T-helper 1 cell treated with Interleukin-12 subunit alpha and Interleukin-12 subunit beta and Interleukin-4 antibody, amounts not matched to agents 30 μg/mL and 1 μg/mL, for 36 hours (primary cell): ENCODE results near the gene MUC5B.

ENCODE experiments used
- H3K27ac Mint-ChIP-seq: one replicate; pipeline ENCODE4 v1.8.0; 2021; ENCODE audit warnings: mild to moderate bottlenecking, mixed read lengths
- H3K27me3 Mint-ChIP-seq: one replicate; pipeline ENCODE4 v1.8.0; 2021; ENCODE audit warnings: low read depth, mixed read lengths
- H3K36me3 Mint-ChIP-seq: one replicate; pipeline ENCODE4 v1.8.0; 2021; ENCODE audit warnings: low read depth, mixed read lengths
- H3K4me1 Mint-ChIP-seq: one replicate; pipeline ENCODE4 v1.8.0; 2021; ENCODE audit warnings: low read depth, mixed read lengths
- H3K4me3 Mint-ChIP-seq: one replicate; pipeline ENCODE4 v1.8.0; 2021; ENCODE audit warnings: mild to moderate bottlenecking, moderate library complexity, mixed read lengths
- H3K9me3 Mint-ChIP-seq: one replicate; pipeline ENCODE4 v1.8.0; 2021; ENCODE audit warnings: mixed read lengths

MUC5B gene

DNA sequence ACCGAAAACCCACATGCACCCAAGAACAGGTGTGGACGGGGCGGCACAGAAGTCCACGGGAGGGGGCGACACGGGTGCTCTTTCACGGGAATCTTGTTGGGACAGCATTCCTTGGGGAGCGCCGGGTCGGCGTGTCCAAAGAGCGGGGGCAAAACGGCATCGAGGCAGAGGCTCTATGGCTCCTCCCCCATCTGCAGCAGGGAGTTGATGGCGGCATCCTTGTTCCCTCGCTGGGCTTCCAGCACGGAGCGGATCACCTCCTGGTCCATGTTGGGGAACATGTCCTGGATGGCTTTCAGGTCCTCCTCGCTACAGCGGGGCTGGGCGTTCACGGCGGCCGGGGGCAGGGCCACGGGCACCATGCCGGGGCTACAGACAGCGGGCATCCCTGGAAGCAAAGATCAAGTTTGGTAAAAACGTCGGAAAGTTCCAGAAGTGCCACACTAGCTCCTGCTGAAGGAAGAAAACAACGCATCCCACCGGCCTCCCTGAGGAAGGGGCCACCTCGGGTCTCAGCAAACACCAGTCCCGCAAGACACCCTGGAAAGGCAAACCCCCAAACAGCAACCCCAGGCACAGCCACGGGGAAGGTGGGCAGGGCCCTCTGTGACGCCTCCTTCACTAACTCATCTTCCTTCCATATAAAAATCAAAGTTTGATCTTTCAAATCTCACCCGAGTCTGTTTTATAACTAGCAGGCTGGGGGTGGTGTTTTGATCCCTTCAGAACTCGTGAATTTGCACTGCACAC is 54.2 kb downstream of the MUC5B start:
- no peaks in the 10 kb centered on the region for H3K27me3 Mint-ChIP-seq
- H3K27ac Mint-ChIP-seq, result no peak overlapping the region

GRCh38 chr11:1277936-1278512 is 55.2 kb downstream of the MUC5B start:
- Mint-ChIP-seq H3K27me3 (no peaks in the 10 kb centered on the region), H3K36me3 (peaks cover 2% of the 10 kb centered on the region), H3K27ac (no peak overlapping the region), H3K4me1 (no peaks in the 10 kb centered on the region), H3K9me3 (no peaks in the 10 kb centered on the region), H3K4me3 (no peak overlapping the region)

More for the DNA sequence above, 54.2 kb downstream of the MUC5B start:
- Mint-ChIP-seq H3K9me3 (no peaks in the 10 kb centered on the region), H3K4me1 (no peaks in the 10 kb centered on the region), H3K36me3 (peaks cover 2% of the 10 kb centered on the region), H3K4me3 (no peak overlapping the region)

GRCh38 chr11:1278766-1279673 is 56.2 kb downstream of the MUC5B start:
- H3K27me3 Mint-ChIP-seq, result no peaks in the 10 kb centered on the region
- H3K4me3 Mint-ChIP-seq, result no peak overlapping the region
- no peak overlapping the region for H3K27ac Mint-ChIP-seq
- peaks cover 2% of the 10 kb centered on the region for H3K36me3 Mint-ChIP-seq
- no peaks in the 10 kb centered on the region for H3K4me1 Mint-ChIP-seq
- no peaks in the 10 kb centered on the region for H3K9me3 Mint-ChIP-seq

GRCh38 chr11:1279674-1280055 is 56.8 kb downstream of the MUC5B start:
- H3K27ac Mint-ChIP-seq, result no peak overlapping the region
- no peak overlapping the region for H3K4me3 Mint-ChIP-seq
- H3K36me3 Mint-ChIP-seq, result peaks cover 2% of the 10 kb centered on the region
- no peaks in the 10 kb centered on the region for H3K4me1 Mint-ChIP-seq
- no peaks in the 10 kb centered on the region for H3K9me3 Mint-ChIP-seq
- H3K27me3 Mint-ChIP-seq, result no peaks in the 10 kb centered on the region

GRCh38 chr11:1280116-1281035 is 57.5 kb downstream of the MUC5B start:
- H3K4me3 Mint-ChIP-seq, result no peak overlapping the region
- H3K27ac Mint-ChIP-seq, result no peak overlapping the region
- H3K4me1 Mint-ChIP-seq, result no peaks in the 10 kb centered on the region
- H3K27me3 Mint-ChIP-seq, result no peaks in the 10 kb centered on the region
- peaks cover 2% of the 10 kb centered on the region for H3K36me3 Mint-ChIP-seq
- no peaks in the 10 kb centered on the region for H3K9me3 Mint-ChIP-seq

DNA sequence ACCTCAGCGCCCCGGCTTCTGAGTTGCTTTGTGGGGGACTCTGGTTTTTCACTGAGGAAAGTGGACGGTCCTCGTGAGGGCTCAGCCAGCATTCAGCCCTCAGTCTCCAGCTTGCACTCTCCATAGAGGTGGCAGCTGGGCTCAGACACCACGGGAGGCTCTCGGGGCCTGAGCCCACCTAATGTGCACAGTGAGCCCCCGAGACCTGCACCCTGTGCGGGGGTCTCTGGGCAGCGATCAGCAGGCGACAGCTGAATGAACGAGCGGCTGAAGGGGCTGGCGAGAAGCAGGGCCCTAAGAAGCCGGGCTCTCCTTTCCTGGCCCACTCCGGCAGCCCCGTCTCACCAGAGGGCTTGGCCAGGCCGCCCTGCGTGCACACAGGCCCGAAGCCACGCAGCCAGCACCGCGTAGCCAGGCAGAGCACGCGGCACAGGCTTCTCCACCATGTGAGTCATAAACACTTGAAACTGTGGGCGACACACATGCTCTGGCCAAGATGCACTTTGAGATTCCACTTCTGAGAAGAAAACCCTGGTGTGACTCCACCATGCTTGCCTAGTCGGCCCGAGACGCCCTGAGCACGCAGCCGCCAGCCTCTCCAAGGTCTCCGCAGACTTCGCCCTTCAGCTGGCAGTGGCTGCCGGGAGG is 58.6 kb downstream of the MUC5B start:
- no peaks in the 10 kb centered on the region for H3K4me1 Mint-ChIP-seq
- H3K36me3 Mint-ChIP-seq, result peaks cover 2% of the 10 kb centered on the region
- no peaks in the 10 kb centered on the region for H3K27me3 Mint-ChIP-seq
- no peak overlapping the region for H3K27ac Mint-ChIP-seq
- no peaks in the 10 kb centered on the region for H3K9me3 Mint-ChIP-seq
- H3K4me3 Mint-ChIP-seq, result no peak overlapping the region

DNA sequence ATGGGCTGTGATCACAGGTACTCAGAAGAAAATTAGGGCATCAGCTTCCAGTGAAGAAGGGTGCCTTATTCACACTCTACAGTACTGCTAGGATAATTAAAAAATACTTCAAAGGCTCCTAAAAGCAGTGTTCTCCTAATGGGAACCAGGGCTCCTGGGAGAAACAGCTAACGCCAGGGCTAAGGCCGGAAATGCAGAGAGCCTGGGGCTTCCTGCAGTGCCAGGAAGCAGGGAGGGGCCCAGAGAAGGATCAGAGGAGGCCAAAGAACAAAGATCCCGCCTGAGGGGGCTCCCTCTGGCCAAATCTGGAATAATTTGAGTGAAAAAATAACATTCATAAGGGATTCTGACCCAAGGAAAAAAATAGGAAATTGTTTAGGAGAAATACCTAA is 59.1 kb downstream of the MUC5B start:
- H3K4me3 Mint-ChIP-seq, result no peak overlapping the region
- H3K36me3 Mint-ChIP-seq, result peaks cover 2% of the 10 kb centered on the region
- no peaks in the 10 kb centered on the region for H3K9me3 Mint-ChIP-seq
- H3K27me3 Mint-ChIP-seq, result no peaks in the 10 kb centered on the region
- no peak overlapping the region for H3K27ac Mint-ChIP-seq
- no peaks in the 10 kb centered on the region for H3K4me1 Mint-ChIP-seq

DNA sequence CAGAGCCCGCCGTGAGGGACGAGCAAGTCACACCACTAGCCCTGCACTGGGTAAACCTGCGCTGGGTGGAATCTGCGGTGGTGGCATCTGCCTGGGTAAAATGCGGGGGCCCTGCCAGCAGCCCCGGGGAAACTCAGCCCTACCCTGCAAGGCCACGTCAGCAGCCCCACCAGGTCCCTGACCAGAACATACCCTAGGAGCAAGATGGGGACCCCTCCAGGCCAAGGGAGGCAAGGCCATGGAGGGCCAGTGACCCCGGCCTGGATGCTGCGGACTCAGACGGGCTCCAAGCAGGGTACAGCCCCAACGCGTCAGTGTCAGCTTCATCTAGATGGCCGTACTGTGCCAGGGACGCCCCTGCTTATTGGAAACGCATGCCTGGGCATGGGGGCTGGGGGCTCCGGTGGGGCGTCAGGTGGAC is 60.2 kb downstream of the MUC5B start:
- H3K36me3 Mint-ChIP-seq, result peaks cover 2% of the 10 kb centered on the region
- no peaks in the 10 kb centered on the region for H3K27me3 Mint-ChIP-seq
- no peaks in the 10 kb centered on the region for H3K9me3 Mint-ChIP-seq
- H3K4me3 Mint-ChIP-seq, result no peak overlapping the region
- H3K4me1 Mint-ChIP-seq, result no peaks in the 10 kb centered on the region
- no peak overlapping the region for H3K27ac Mint-ChIP-seq

DNA sequence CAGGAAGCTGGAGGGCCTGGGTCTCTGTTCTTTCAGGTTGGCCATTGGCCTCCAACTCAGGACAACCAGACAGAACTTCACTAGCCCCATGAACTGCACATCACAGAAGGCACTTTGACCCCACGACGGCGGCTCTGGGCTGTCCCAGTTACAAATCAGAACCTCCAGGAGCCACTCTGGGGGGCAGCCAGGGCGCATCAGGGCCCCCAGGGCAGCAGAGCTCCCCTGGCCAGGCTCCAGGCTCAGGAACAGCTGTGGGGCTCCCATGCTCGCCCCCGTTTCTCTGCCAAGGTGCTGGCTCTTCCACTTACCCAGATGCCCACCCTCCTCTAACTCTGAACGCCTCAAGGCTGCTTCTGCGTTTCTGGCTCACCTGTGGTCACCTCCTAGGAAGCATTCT is 61.0 kb downstream of the MUC5B start:
- no peaks in the 10 kb centered on the region for H3K9me3 Mint-ChIP-seq
- no peak overlapping the region for H3K4me3 Mint-ChIP-seq
- H3K4me1 Mint-ChIP-seq, result no peaks in the 10 kb centered on the region
- H3K27ac Mint-ChIP-seq, result no peak overlapping the region
- H3K36me3 Mint-ChIP-seq, result peaks cover 2% of the 10 kb centered on the region
- no peaks in the 10 kb centered on the region for H3K27me3 Mint-ChIP-seq

- Mint-ChIP-seq H3K36me3 (peaks cover under 1% of the 10 kb centered on the region), H3K4me1 (no peaks in the 10 kb centered on the region)
Observed at GRCh38 chr11:1285316-1285744, 62.5 kb downstream of the MUC5B start.

DNA sequence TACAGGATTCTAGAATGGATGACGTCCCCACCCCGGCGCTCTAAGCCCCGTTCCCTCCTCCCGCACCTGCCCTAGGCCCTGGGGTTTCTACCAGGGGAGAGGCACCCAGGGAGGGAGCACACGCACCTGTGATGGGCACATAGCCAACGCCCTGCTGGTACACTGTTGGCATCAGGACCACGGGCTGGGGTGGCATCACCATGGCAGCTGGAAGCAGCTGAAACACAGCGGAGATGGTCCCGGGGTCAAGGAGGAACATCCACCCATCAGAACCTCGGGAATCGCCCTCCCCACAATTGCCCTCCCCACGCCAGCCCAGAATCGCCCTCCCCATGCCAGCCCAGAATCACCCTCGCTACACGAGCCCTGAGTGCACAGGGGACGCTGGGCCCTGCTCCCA is 63.0 kb downstream of the MUC5B start:
- Mint-ChIP-seq H3K4me1 (no peaks in the 10 kb centered on the region), H3K36me3 (no peaks in the 10 kb centered on the region), H3K27ac (no peak overlapping the region), H3K4me3 (no peak overlapping the region), H3K9me3 (no peaks in the 10 kb centered on the region), H3K27me3 (no peaks in the 10 kb centered on the region)

More at GRCh38 chr11:1285316-1285744, 62.5 kb downstream of the MUC5B start:
- no peak overlapping the region for H3K4me3 Mint-ChIP-seq
- H3K27me3 Mint-ChIP-seq, result no peaks in the 10 kb centered on the region
- H3K27ac Mint-ChIP-seq, result no peak overlapping the region
- no peaks in the 10 kb centered on the region for H3K9me3 Mint-ChIP-seq

GRCh38 chr11:1287928-1288327 is 65.1 kb downstream of the MUC5B start:
- Mint-ChIP-seq H3K36me3 (peaks cover 3% of the 10 kb centered on the region), H3K27ac (no peak overlapping the region), H3K9me3 (no peaks in the 10 kb centered on the region), H3K27me3 (no peaks in the 10 kb centered on the region), H3K4me1 (no peaks in the 10 kb centered on the region), H3K4me3 (no peak overlapping the region)

- Mint-ChIP-seq H3K4me1 (no peaks in the 10 kb centered on the region), H3K9me3 (no peaks in the 10 kb centered on the region), H3K36me3 (peaks cover 3% of the 10 kb centered on the region), H3K27ac (no peak overlapping the region), H3K27me3 (no peaks in the 10 kb centered on the region), H3K4me3 (no peak overlapping the region)
Observed at GRCh38 chr11:1288426-1289151, 65.7 kb downstream of the MUC5B start.
